PC-3 (cell line): ENCODE results near the gene CXCL3.

Source experiments
- CTCF ChIP-seq: fragments of 300-600 bp; sonication (generic); conservative IDR thresholded peaks from 2 replicates; pipeline ENCODE4 v1.5.1; 2017; ENCODE audit warnings: antibody characterized with exemption, low read depth, mild to moderate bottlenecking, low read length
- EZH2 ChIP-seq: fragments of 300-600 bp; sonication (generic); IDR thresholded peaks from one replicate; pipeline ENCODE4 v1.6.1; 2017; ENCODE audit warnings: antibody characterized with exemption, mild to moderate bottlenecking, low read length; ENCODE audit not compliant: unreplicated experiment
- EZH2phosphoT487 ChIP-seq: fragments of 300-600 bp; sonication (generic); IDR thresholded peaks from 2 replicates; pipeline ENCODE4 v1.6.1; 2018; ENCODE audit warnings: mild to moderate bottlenecking, antibody characterized with exemption, low read length, borderline replicate concordance

DNA sequence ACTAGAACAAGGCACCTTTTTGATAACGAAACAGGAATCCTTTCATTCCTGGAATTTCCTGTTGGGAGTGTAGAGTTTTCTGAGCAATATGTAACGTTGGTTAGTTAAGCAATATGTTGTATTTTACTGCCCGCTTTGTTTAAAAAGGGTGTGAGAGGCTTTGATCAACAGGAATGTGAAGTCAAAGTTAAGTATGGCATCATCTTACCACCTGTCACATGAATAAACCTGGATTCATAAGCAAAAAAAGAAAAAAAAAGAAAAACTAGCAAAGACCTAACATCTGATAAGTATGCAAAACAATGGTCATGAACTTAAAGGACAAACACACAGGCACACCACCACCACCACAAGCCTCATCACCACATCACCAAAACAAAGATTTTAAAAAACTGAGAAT, 33.0 kb downstream of the CXCL3 start:
- TF ChIP-seq EZH2, result no peak
- no peak for TF ChIP-seq CTCF
- no peak for TF ChIP-seq EZH2phosphoT487
